ENCODE results near the gene DHX35.

DNA sequence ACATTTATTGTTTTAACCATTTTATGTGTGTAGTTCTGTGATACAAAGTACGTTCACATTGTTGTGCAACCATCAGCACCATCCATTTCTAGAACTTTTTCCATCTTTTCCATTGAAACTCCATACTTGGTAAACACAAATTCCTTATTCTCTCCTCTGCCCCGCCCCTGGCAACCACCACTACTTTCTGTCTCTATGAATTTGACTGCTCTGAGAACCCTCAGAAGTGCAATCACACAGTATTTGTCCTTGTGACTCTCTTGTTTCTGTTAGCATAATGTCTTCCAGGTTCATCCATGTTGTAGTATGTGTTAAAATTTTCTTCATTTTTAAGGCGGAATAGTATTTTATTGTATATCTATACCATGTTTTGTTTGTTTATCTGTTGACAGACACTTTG lies 56.9 kb downstream of the DHX35 start:
- TF ChIP-seq, protein P1, sequence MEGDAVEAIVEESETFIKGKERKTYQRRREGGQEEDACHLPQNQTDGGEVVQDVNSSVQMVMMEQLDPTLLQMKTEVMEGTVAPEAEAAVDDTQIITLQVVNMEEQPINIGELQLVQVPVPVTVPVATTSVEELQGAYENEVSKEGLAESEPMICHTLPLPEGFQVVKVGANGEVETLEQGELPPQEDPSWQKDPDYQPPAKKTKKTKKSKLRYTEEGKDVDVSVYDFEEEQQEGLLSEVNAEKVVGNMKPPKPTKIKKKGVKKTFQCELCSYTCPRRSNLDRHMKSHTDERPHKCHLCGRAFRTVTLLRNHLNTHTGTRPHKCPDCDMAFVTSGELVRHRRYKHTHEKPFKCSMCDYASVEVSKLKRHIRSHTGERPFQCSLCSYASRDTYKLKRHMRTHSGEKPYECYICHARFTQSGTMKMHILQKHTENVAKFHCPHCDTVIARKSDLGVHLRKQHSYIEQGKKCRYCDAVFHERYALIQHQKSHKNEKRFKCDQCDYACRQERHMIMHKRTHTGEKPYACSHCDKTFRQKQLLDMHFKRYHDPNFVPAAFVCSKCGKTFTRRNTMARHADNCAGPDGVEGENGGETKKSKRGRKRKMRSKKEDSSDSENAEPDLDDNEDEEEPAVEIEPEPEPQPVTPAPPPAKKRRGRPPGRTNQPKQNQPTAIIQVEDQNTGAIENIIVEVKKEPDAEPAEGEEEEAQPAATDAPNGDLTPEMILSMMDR (IDR thresholded peaks at IDR 0.05), result no peak
- no peak for TF ChIP-seq POLR2A (IDR thresholded peaks at IDR 0.05)

Data from esophagus squamous epithelium (tissue), 4 donors.